Suprapubic skin (tissue), 4 donors: Measurements from ENCODE around the gene PTPRD. TPM values are rescaled to one million over a fixed set of nuclear protein-coding genes. Genes with fewer than 3 reads are reported as not detected.

Experiments
- DNase-seq, 2 donors: peaks; one replicate each; pipeline ENCODE4 v3.0.0-alpha.2; 2019; ENCODE audit warnings: low spot score in 2 of 2
- H3K27ac ChIP-seq: fragments of 200-600 bp; sonication (generic); one replicate; pipeline ENCODE4 v1.5.1; 2019
- H3K27me3 ChIP-seq: fragments of 200-600 bp; sonication (generic); one replicate; pipeline ENCODE4 v1.5.1; 2019
- H3K36me3 ChIP-seq: fragments of 200-600 bp; sonication (generic); one replicate; pipeline ENCODE4 v1.5.1; 2019
- H3K4me1 ChIP-seq: fragments of 200-600 bp; sonication (generic); one replicate; pipeline ENCODE4 v1.5.1; 2019
- H3K4me3 ChIP-seq: fragments of 200-600 bp; sonication (generic); one replicate; pipeline ENCODE4 v1.5.1; 2019; ENCODE audit warnings: mild to moderate bottlenecking
- H3K9me3 ChIP-seq: fragments of 200-600 bp; sonication (generic); one replicate; pipeline ENCODE4 v1.5.1; 2019
- EP300 ChIP-seq: sonication (generic); formaldehyde crosslinking; IDR thresholded peaks from one replicate; pipeline ENCODE4 v1.6.1; 2017; ENCODE audit warnings: antibody characterized with exemption
- POLR2A ChIP-seq, 2 donors: fragments of 450-650 bp; IDR thresholded peaks; one replicate each; pipeline ENCODE4 v1.6.1; 2017; ENCODE audit warnings: antibody characterized with exemption in 2 of 2, mild to moderate bottlenecking in 2 of 2, moderate library complexity in 2 of 2
- POLR2AphosphoS5 ChIP-seq, 3 donors: sonication (generic); formaldehyde crosslinking; IDR thresholded peaks; one replicate each; pipeline ENCODE4 v1.6.1; 2017; ENCODE audit warnings: antibody characterized with exemption in 3 of 3
- WGBS: methylation state at CpG from one replicate; pipeline ENCODE4 v1.1.5; 2018; 5-methylcytosine and 5-hydroxymethylcytosine counted together
- total RNA-seq, 4 donors: library from RNA; depleted of rRNA; stranded (reverse); fragments of >200 nt; gene quantifications; one replicate each; pipeline ENCODE4 v1.1.0, GENCODE V29; 2016
- TF ChIP-seq, protein P1 (sequence below), 2 donors: fragments of 200-600 bp in 1 of 2; fragments of 450-650 bp in 1 of 2; sonication (generic) in 1 of 2; IDR thresholded peaks; one replicate each; pipeline ENCODE4 v1.5.1; 2016 to 2019; ENCODE audit warnings: antibody characterized with exemption in 2 of 2, mild to moderate bottlenecking in 1 of 2, moderate library complexity in 1 of 2

The PTPRD gene
- total RNA-seq, 4 donors from 2014 or later, result 0.49 to 3.3 (median 2.5) TPM

DNA sequence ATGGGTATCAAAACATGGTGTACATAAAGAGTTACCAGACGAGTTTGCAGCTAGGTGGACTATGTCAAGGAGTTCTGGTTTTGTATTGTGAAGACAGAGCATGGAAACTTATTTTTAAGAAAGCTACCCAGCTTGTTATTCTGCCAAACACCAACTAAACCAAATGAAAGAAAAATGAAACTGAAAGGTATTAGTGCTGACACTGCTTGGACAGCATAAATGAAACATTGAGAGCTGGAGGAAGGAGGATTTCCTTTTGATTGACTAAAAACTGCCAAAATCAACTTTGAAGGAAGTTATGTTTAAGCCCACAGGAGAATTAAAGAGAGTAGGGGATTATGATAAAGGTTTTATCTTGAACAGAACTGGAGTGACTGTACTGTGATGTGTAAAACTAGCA, 766.2 kb downstream of the PTPRD start:
- Histone ChIP-seq H3K4me3 (no peak overlapping the region), H3K4me1 (no peaks in the 10 kb centered on the region)

DNA sequence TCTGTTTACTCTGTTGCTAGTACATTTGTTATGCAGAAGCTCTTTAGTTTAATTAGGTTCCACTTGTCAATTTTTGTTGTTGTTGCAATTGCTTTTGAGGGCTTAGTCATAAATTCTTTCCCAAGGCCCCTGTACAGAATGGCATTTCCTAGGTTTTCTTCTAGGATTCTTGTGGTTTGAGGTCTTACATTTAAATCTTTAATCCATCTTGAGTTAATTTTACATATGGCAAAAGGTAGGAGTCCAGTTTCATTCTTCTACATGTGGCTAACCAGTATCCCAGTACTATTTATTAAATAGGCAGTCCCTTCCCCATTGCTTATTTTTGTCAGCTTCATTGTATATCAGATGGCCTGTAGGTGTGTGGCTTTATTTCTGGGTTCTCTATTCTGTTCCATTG, 792.4 kb downstream of the PTPRD start:
- no peak overlapping the region for H3K4me3 ChIP-seq
- H3K4me1 ChIP-seq, result no peaks in the 10 kb centered on the region
- H3K27me3 ChIP-seq, result no peaks in the 10 kb centered on the region
- no peak overlapping the region for H3K27ac ChIP-seq
- no peak for DNase-seq
- peaks cover 3% of the 10 kb centered on the region for H3K9me3 ChIP-seq
- no peaks in the 10 kb centered on the region for H3K36me3 ChIP-seq
- no peak for TF ChIP-seq EP300
- no peak for TF ChIP-seq POLR2A (IDR thresholded peaks at IDR 0.05)
- no peak for TF ChIP-seq POLR2AphosphoS5 (IDR thresholded peaks at IDR 0.05)
- TF ChIP-seq, protein P1, sequence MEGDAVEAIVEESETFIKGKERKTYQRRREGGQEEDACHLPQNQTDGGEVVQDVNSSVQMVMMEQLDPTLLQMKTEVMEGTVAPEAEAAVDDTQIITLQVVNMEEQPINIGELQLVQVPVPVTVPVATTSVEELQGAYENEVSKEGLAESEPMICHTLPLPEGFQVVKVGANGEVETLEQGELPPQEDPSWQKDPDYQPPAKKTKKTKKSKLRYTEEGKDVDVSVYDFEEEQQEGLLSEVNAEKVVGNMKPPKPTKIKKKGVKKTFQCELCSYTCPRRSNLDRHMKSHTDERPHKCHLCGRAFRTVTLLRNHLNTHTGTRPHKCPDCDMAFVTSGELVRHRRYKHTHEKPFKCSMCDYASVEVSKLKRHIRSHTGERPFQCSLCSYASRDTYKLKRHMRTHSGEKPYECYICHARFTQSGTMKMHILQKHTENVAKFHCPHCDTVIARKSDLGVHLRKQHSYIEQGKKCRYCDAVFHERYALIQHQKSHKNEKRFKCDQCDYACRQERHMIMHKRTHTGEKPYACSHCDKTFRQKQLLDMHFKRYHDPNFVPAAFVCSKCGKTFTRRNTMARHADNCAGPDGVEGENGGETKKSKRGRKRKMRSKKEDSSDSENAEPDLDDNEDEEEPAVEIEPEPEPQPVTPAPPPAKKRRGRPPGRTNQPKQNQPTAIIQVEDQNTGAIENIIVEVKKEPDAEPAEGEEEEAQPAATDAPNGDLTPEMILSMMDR (IDR thresholded peaks at IDR 0.05), result no peak

More for the DNA sequence above, 766.2 kb downstream of the PTPRD start:
- H3K36me3 ChIP-seq, result no peaks in the 10 kb centered on the region
- TF ChIP-seq POLR2AphosphoS5 (IDR thresholded peaks at IDR 0.05) (no peak), POLR2A (IDR thresholded peaks at IDR 0.05) (no peak), EP300 (no peak)
- TF ChIP-seq, protein P1 (IDR thresholded peaks at IDR 0.05), result no peak
- no peak overlapping the region for H3K27ac ChIP-seq
- no peak for DNase-seq
- H3K9me3 ChIP-seq, result no peaks in the 10 kb centered on the region
- peaks cover 4% of the 10 kb centered on the region for H3K27me3 ChIP-seq
- WGBS, result 26% methylated on average over 1 of the region's 1 CpG

DNA sequence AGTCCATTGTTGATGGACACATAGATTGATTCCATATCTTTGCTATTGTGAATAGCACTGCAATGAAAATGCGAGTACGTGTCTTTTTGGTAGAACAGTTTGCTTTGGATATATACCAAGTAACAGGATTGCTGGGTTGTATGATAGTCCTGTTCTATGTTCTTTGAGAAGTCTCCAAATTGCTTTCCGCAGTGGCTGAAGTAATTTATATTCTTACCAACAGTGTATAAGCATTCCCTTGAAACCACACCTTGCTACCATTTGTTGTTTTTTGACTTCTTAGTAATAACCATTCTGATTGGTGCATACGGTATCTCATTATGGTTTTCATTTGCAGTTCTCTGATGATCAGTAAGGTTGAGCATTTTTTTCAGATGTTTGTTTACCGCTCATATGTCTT, 792.9 kb downstream of the PTPRD start:
- TF ChIP-seq, protein P1 (IDR thresholded peaks at IDR 0.05), result no peak
- TF ChIP-seq POLR2A (IDR thresholded peaks at IDR 0.05) (no peak), EP300 (no peak), POLR2AphosphoS5 (IDR thresholded peaks at IDR 0.05) (no peak)

DNA sequence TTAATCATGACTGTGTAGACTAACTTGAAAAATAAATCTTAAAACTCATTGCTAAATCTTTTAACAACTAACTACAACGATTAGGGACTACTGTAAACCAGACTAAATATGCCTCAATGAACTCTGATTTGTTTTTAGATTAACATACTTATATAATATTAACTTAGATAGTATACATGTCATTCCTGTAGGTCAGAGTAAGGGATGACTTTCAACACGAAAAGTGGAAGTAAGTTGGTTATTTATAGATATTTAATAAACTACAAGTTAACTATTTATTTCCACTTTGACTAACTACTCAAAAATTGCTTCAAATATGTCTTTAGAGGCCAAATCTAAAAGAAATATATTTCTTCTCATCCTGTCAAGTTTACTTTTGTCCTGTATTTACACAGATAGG, 795.6 kb downstream of the PTPRD start:
- TF ChIP-seq, protein P1 (IDR thresholded peaks at IDR 0.05), result no peak
- TF ChIP-seq POLR2AphosphoS5 (IDR thresholded peaks at IDR 0.05) (no peak), POLR2A (IDR thresholded peaks at IDR 0.05) (no peak), EP300 (no peak)
- Histone ChIP-seq H3K9me3 (peaks cover 3% of the 10 kb centered on the region), H3K4me1 (no peaks in the 10 kb centered on the region), H3K27ac (no peak overlapping the region), H3K4me3 (no peak overlapping the region), H3K27me3 (no peaks in the 10 kb centered on the region), H3K36me3 (no peaks in the 10 kb centered on the region)
- no peak for DNase-seq
- 0% methylated on average over 2 of the region's 2 CpGs for WGBS

More for the DNA sequence above, 792.9 kb downstream of the PTPRD start:
- H3K27me3 ChIP-seq, result no peaks in the 10 kb centered on the region
- peaks cover 3% of the 10 kb centered on the region for H3K9me3 ChIP-seq
- H3K36me3 ChIP-seq, result no peaks in the 10 kb centered on the region
- H3K27ac ChIP-seq, result no peak overlapping the region
- WGBS, result 94% methylated on average over 5 of the region's 5 CpGs
- no peak overlapping the region for H3K4me3 ChIP-seq
- DNase-seq, result no peak
- H3K4me1 ChIP-seq, result no peaks in the 10 kb centered on the region

DNA sequence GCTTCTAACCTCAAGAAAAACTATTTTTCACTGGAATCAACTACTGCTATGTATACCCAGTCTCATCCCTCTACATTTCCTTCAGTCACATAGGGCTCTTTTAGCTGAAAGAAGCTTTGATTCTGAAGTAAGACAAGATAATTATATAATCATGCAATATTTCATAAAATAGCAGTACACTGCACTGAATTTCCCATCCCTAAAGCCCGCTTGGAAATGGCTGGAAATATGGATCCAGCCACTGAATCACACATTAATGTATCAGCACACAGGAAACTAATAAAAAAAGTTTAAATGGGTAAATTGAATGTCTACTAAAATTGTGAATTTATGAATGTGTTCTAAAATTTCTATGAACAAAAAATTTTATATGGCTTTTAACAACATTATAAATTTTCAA, 808.7 kb downstream of the PTPRD start:
- no peak for DNase-seq
- Histone ChIP-seq H3K4me1 (no peaks in the 10 kb centered on the region), H3K4me3 (no peak overlapping the region), H3K36me3 (no peaks in the 10 kb centered on the region), H3K27me3 (no peaks in the 10 kb centered on the region), H3K9me3 (no peaks in the 10 kb centered on the region), H3K27ac (no peak overlapping the region)
- TF ChIP-seq EP300, result no peak
- TF ChIP-seq, protein P1 (IDR thresholded peaks at IDR 0.05), result no peak
- TF ChIP-seq POLR2AphosphoS5 (IDR thresholded peaks at IDR 0.05), result no peak
- no peak for TF ChIP-seq POLR2A (IDR thresholded peaks at IDR 0.05)
- WGBS, result 75% methylated on average over 1 of the region's 1 CpG
